NT2/D1 (cell line): Measurements from ENCODE around the gene SLC7A1.

ENCODE experiments used
- YY1 ChIP-seq: IDR thresholded peaks from 2 replicates; pipeline ENCODE4 v1.6.1; 2011; ENCODE audit not compliant: insufficient read length, insufficient read depth
- ZNF274 ChIP-seq: IDR thresholded peaks from 2 replicates; pipeline ENCODE4 v1.6.1; 2011; ENCODE audit warnings: mild to moderate bottlenecking, low read depth, low read length

DNA sequence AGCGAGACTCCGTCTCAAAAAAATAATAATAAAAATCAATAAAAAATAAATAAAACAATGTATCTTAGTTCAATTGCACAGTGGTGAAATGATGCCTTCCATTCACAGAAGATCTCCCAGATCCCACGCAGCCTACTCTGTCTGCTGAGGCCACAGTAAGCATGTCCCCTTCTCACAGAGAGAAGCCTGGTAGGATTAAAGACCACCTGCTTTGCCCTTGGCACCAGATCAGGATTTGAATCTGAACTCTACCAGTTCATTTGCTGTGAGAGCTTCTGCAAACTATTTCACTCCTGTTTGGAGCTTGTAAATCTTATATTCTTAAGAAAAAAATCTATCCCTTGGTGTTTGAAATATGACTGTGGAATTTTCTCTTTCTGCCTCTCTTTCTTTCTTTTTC is 2.2 kb upstream of the SLC7A1 start:
- TF ChIP-seq ZNF274 (no peak), YY1 (no peak)
